H1 (cell line): ENCODE results near the gene NNMT. TPM values are rescaled to one million over a fixed set of nuclear protein-coding genes. Genes with fewer than 3 reads are reported as not detected.

Source experiments
- CTCF ChIA-PET: fragments of 300-600 bp; sonication (Branson Sonifier 250); formaldehyde crosslinking; loops from one replicate; lab custom pipeline; 2021; ENCODE audit not compliant: partially characterized antibody; lab: Charles Lee
- POLR2A ChIA-PET: fragments of 300-600 bp; sonication (Branson Sonifier 250); formaldehyde crosslinking; loops from one replicate; lab custom pipeline; 2021; ENCODE audit warnings: inconsistent platforms; ENCODE audit not compliant: partially characterized antibody; lab: Charles Lee
- DNase-seq, 2 experiments: peaks; one replicate each; pipeline versions ENCODE4 v3.0.0 to v3.0.0-alpha.2; 2010 to 2022; ENCODE audit warnings: low spot score in 2 of 2, low read depth in 1 of 2, mixed read lengths in 1 of 2
- FAIRE-seq: peaks from 2 replicates; lab custom pipeline; 2011; peaks lifted over from hg19 to GRCh38; lab: Jason Lieb, UNC
- H2AFZ ChIP-seq: 2 replicates; pipeline ENCODE4 v1.8.1; 2012; ENCODE audit warnings: low read length, inconsistent platforms
- H2AK5ac ChIP-seq: 2 replicates; pipeline ENCODE4 v1.6.1; 2013; ENCODE audit warnings: low read depth, low read length
- H2BK120ac ChIP-seq: replicated peaks from 2 replicates; pipeline ENCODE3; 2013; ENCODE audit warnings: low read depth, low read length, inconsistent platforms
- H2BK12ac ChIP-seq: 2 replicates; pipeline ENCODE4 v1.6.1; 2013; ENCODE audit warnings: low read depth, low read length
- H2BK15ac ChIP-seq: 2 replicates; pipeline ENCODE4 v1.6.1; 2013; ENCODE audit warnings: low read length
- H2BK20ac ChIP-seq: 2 replicates; pipeline ENCODE4 v1.6.1; 2013; ENCODE audit warnings: low read length
- H2BK5ac ChIP-seq: 2 replicates; pipeline ENCODE4 v1.6.1; 2013; ENCODE audit warnings: low read depth, low read length
- H3K14ac ChIP-seq: 2 replicates; pipeline ENCODE4 v1.6.1; 2013; ENCODE audit warnings: inconsistent platforms; ENCODE audit not compliant: insufficient read length
- H3K18ac ChIP-seq: 2 replicates; pipeline ENCODE4 v1.6.1; 2013; ENCODE audit warnings: low read length; ENCODE audit errors: extremely low read depth
- H3K23ac ChIP-seq: 2 replicates; pipeline ENCODE4 v1.6.1; 2013; ENCODE audit warnings: inconsistent platforms; ENCODE audit not compliant: insufficient read length
- H3K23me2 ChIP-seq: 2 replicates; pipeline ENCODE4 v1.6.1; 2013; ENCODE audit warnings: low read depth, low read length
- H3K27ac ChIP-seq: 2 replicates; pipeline ENCODE4 v1.6.1; 2011; ENCODE audit warnings: low read depth, low read length, inconsistent platforms
- H3K27me3 ChIP-seq, 4 experiments: replicated peaks in 1 of 4; 1 replicate in 1 of 4; 2 replicates in 3 of 4; pipeline versions ENCODE4 v1.6.1 to v1.8.1; 2011 to 2013; ENCODE audit warnings: low read length in 3 of 4, mild to moderate bottlenecking in 3 of 4, inconsistent platforms in 2 of 4, mixed read lengths in 2 of 4, moderate library complexity in 1 of 4; ENCODE audit not compliant: control insufficient read depth in 3 of 4, insufficient read depth in 3 of 4; ENCODE audit errors: extremely low read depth in 1 of 4
- H3K36me3 ChIP-seq, 4 experiments: 2 replicates each; pipeline versions ENCODE4 v1.6.1 to v1.8.1; 2011 to 2013; ENCODE audit warnings: mild to moderate bottlenecking in 4 of 4, low read length in 3 of 4, moderate library complexity in 2 of 4, control low read depth in 1 of 4, inconsistent platforms in 1 of 4; ENCODE audit not compliant: insufficient read depth in 4 of 4, control insufficient read depth in 2 of 4
- H3K4ac ChIP-seq: replicated peaks from 2 replicates; pipeline ENCODE3; 2013; ENCODE audit warnings: low read length, low read depth, mixed read lengths, inconsistent platforms; ENCODE audit not compliant: insufficient read length
- H3K4me1 ChIP-seq, 4 experiments: replicated peaks in 1 of 4; 1 replicate in 1 of 4; 2 replicates in 3 of 4; pipeline versions ENCODE4 v1.6.1 to v1.8.1; 2011 to 2013; ENCODE audit warnings: low read length in 3 of 4, inconsistent platforms in 2 of 4, mixed read lengths in 1 of 4; ENCODE audit not compliant: insufficient read depth in 4 of 4, control insufficient read depth in 3 of 4
- H3K4me2 ChIP-seq, 2 experiments: 2 replicates each; pipeline versions ENCODE4 v1.6.1 to v1.8.1; 2011 to 2013; ENCODE audit warnings: low read depth in 2 of 2, low read length in 2 of 2, control low read depth in 1 of 2, inconsistent platforms in 1 of 2, mild to moderate bottlenecking in 1 of 2; ENCODE audit not compliant: insufficient read depth in 1 of 2
- H3K4me3 ChIP-seq, 4 experiments: fragments of 200-600, 300-600 bp in 1 of 4; sonication (generic), shearing (Covaris generic), sonication (Bioruptor Twin) in 1 of 4; 2 replicates each; pipeline versions ENCODE4 v1.5.1 to v1.8.1; 2011 to 2016; ENCODE audit warnings: low read length in 4 of 4, low read depth in 3 of 4, control low read depth in 2 of 4, inconsistent platforms in 2 of 4, mild to moderate bottlenecking in 2 of 4, mixed read lengths in 1 of 4, moderate library complexity in 1 of 4; ENCODE audit not compliant: insufficient read depth in 2 of 4; ENCODE audit errors: extremely low read depth in 1 of 4
- H3K56ac ChIP-seq: replicated peaks from 2 replicates; pipeline ENCODE3; 2013; ENCODE audit warnings: low read depth, mild to moderate bottlenecking, mixed read lengths, low read length, inconsistent platforms; ENCODE audit not compliant: insufficient read length
- H3K79me1 ChIP-seq: 2 replicates; pipeline ENCODE4 v1.6.1; 2013; ENCODE audit warnings: low read depth, low read length, control low read depth
- H3K79me2 ChIP-seq, 2 experiments: 2 replicates each; pipeline versions ENCODE4 v1.6.1 to v1.8.1; 2012 to 2013; ENCODE audit warnings: low read length in 2 of 2, mild to moderate bottlenecking in 2 of 2, inconsistent platforms in 1 of 2; ENCODE audit not compliant: insufficient read depth in 2 of 2, control insufficient read depth in 1 of 2
- H3K9ac ChIP-seq, 4 experiments: replicated peaks in 1 of 4; 1 replicate in 1 of 4; 2 replicates in 3 of 4; pipeline versions ENCODE4 v1.6.1 to v1.8.1; 2011 to 2013; ENCODE audit warnings: low read depth in 3 of 4, low read length in 3 of 4, control low read depth in 2 of 4, mild to moderate bottlenecking in 2 of 4, moderate library complexity in 2 of 4, inconsistent platforms in 1 of 4; ENCODE audit errors: extremely low read depth in 1 of 4
- H3K9me3 ChIP-seq, 2 experiments: 2 replicates each; pipeline versions ENCODE4 v1.6.1 to v1.8.1; 2012 to 2013; ENCODE audit warnings: mild to moderate bottlenecking in 2 of 2, moderate library complexity in 2 of 2, control low read depth in 1 of 2, inconsistent platforms in 1 of 2, low read depth in 1 of 2, low read length in 1 of 2, mixed read lengths in 1 of 2; ENCODE audit not compliant: insufficient read depth in 2 of 2
- H4K20me1 ChIP-seq, 2 experiments: replicated peaks in 1 of 2; 2 replicates each; pipeline versions ENCODE3 to v1.8.1; 2011 to 2013; ENCODE audit warnings: inconsistent platforms in 2 of 2, low read length in 2 of 2, mild to moderate bottlenecking in 1 of 2; ENCODE audit not compliant: insufficient read depth in 2 of 2, control insufficient read depth in 1 of 2
- H4K5ac ChIP-seq: 2 replicates; pipeline ENCODE4 v1.6.1; 2013; ENCODE audit warnings: low read length, low read depth, mixed read lengths, inconsistent platforms; ENCODE audit not compliant: insufficient read length
- H4K8ac ChIP-seq: 2 replicates; pipeline ENCODE4 v1.8.0; 2013; ENCODE audit warnings: mild to moderate bottlenecking, moderate library complexity, low read length, inconsistent platforms; ENCODE audit not compliant: insufficient read depth; ENCODE audit errors: extremely low read depth
- H4K91ac ChIP-seq: replicated peaks from 2 replicates; pipeline ENCODE3; 2013; ENCODE audit warnings: low read length, mixed read lengths, inconsistent platforms; ENCODE audit not compliant: insufficient read length
- ASH2L ChIP-seq: fragments of 200-600, 300-600 bp; sonication (generic); IDR thresholded peaks from one replicate; pipeline ENCODE4 v1.7.1; 2017; ENCODE audit warnings: low read length
- BACH1 ChIP-seq: IDR thresholded peaks from 2 replicates; pipeline ENCODE4 v1.6.1; 2012; ENCODE audit warnings: low read length, improper control_type of control experiment
- CTCF ChIP-seq, 3 experiments: IDR thresholded peaks; 1 replicate in 2 of 3; 2 replicates in 1 of 3; pipeline versions ENCODE4 v1.5.1 to v1.6.1; 2011; ENCODE audit warnings: low read length in 3 of 3, mild to moderate bottlenecking in 3 of 3, inconsistent platforms in 2 of 3, low read depth in 1 of 3, moderate library complexity in 1 of 3; ENCODE audit not compliant: insufficient read depth in 1 of 3; ENCODE audit errors: control extremely low read depth in 1 of 3
- E2F6 ChIP-seq: IDR thresholded peaks from 2 replicates; pipeline ENCODE4 v1.6.1; 2012; ENCODE audit warnings: inconsistent platforms
- FOSL1 ChIP-seq: IDR thresholded peaks from 2 replicates; pipeline ENCODE4 v1.6.1; 2011; ENCODE audit warnings: mild to moderate bottlenecking, low read depth, low read length, moderate library complexity; ENCODE audit not compliant: insufficient read depth
- NANOG ChIP-seq: IDR thresholded peaks from 2 replicates; pipeline ENCODE4 v1.6.1; 2011; ENCODE audit warnings: low read length, low read depth, mild to moderate bottlenecking, inconsistent platforms; ENCODE audit not compliant: insufficient read depth, poor library complexity, severe bottlenecking
- SP4 ChIP-seq: IDR thresholded peaks from 2 replicates; pipeline ENCODE4 v1.6.1; 2012; ENCODE audit warnings: low read length, inconsistent platforms
- TBP ChIP-seq: IDR thresholded peaks from 2 replicates; pipeline ENCODE4 v1.6.1; 2011; ENCODE audit warnings: low read depth, low read length, improper control_type of control experiment
- ZNF274 ChIP-seq: IDR thresholded peaks from 2 replicates; pipeline ENCODE4 v1.7.0; 2012; ENCODE audit warnings: low read length, borderline replicate concordance; ENCODE audit errors: extremely low read depth
- WGBS, 2 experiments: shearing (Covaris generic) in 1 of 2; methylation state at CpG; one replicate each; pipeline versions ENCODE4 v1.1.6 to v1.1.7; 2013 to 2015; ENCODE audit warnings: low lambda C conversion rate in 2 of 2, mixed read lengths in 2 of 2, inconsistent platforms in 1 of 2, low coverage in 1 of 2, missing lambda C conversion rate in 1 of 2; ENCODE audit not compliant: insufficient replicate concordance in 2 of 2, insufficient coverage in 1 of 2, insufficient read length in 1 of 2; ENCODE audit errors: extremely low coverage in 1 of 2, missing lambda C conversion rate in 1 of 2; 5-methylcytosine and 5-hydroxymethylcytosine counted together
- polyA plus RNA-seq, 7 experiments: library from polyadenylated mRNA; depleted of rRNA in 3 of 7; stranded (reverse) in 5 of 7; unstranded in 2 of 7; fragments of >200 nt in 5 of 7; fragments of 200-250 nt in 2 of 7; gene quantifications; 1 replicate in 5 of 7; 2 replicates in 1 of 7; 4 replicates in 1 of 7; pipeline versions ENCODE4 v1.2.1 to v1.2.3, GENCODE V29; 2011 to 2013; ENCODE audit warnings: missing spikeins in 2 of 7, mixed read lengths in 2 of 7
- total RNA-seq: library from RNA; stranded (reverse); fragmentation: NEBNext Ultra II Directional; extraction: Animal tissue kit (Norgen Biotek cat#: 25700); gene quantifications from 2 replicates; pipeline ENCODE4 v1.2.1, GENCODE V29; 2021

NNMT gene
- total and polyA plus RNA-seq, 2 of the 8 experiments (the other 6 are each of a cell fraction or from before 2014, with no cell fraction given), result not detected

GRCh38 chr11:114307524-114308203 lies 11.5 kb downstream of the NNMT start:
- 79% methylated on average over 9 of the region's 9 CpGs; no CpG with 5 or more reads in 1 of the 2 experiments for WGBS, 2 experiments
- no peak overlapping the region for H2BK5ac ChIP-seq
- no peak overlapping the region for H2AK5ac ChIP-seq
- no peaks in the 10 kb centered on the region for H4K20me1 ChIP-seq
- no peak overlapping the region for H3K4me3 ChIP-seq
- no peak overlapping the region for H3K4ac ChIP-seq
- H2BK20ac ChIP-seq, result no peak overlapping the region
- H3K14ac ChIP-seq, result no peak overlapping the region
- no peak overlapping the region for H3K18ac ChIP-seq
- no peak overlapping the region for H4K91ac ChIP-seq
- H3K79me2 ChIP-seq, result no peaks in the 10 kb centered on the region
- no peaks in the 10 kb centered on the region; a peak in 1 of 4 replicates for H3K9me3 ChIP-seq
- H3K4me1 ChIP-seq, result peaks cover 0 to 3% (median 1%) of the 10 kb centered on the region in 4 experiments; a peak in 2 of 7 replicates
- no peak overlapping the region for H2BK12ac ChIP-seq
- H3K27me3 ChIP-seq, result no peaks in the 10 kb centered on the region
- CTCF ChIA-PET, result interaction anchor here (1.5 to 1.9 kb wide), 3 partner anchors 9 to 29 kb away, joined by 5 to 8 read pairs (median 7); no protein-coding TSS in a partner anchor
- no peaks in the 10 kb centered on the region for H3K79me1 ChIP-seq
- H4K5ac ChIP-seq, result no peak overlapping the region
- POLR2A ChIA-PET, result interaction anchor here (0.6 kb wide), 1 partner anchor 1676 kb away, joined by 3 read pairs; no protein-coding TSS in a partner anchor
- H3K4me2 ChIP-seq, result no peak overlapping the region
- no peak overlapping the region for H4K8ac ChIP-seq
- H3K23ac ChIP-seq, result no peak overlapping the region
- H3K36me3 ChIP-seq, result no peaks in the 10 kb centered on the region
- H3K23me2 ChIP-seq, result no peaks in the 10 kb centered on the region
- no peak overlapping the region for H3K56ac ChIP-seq
- H3K9ac ChIP-seq, result no peak overlapping the region
- no peak for FAIRE-seq
- DNase-seq, result no peak
- H2AFZ ChIP-seq, result no peak overlapping the region
- H3K27ac ChIP-seq, result no peak overlapping the region
- H2BK120ac ChIP-seq, result no peak overlapping the region
- H2BK15ac ChIP-seq, result no peak overlapping the region
- TF ChIP-seq ZNF274, result no peak
- no peak for TF ChIP-seq FOSL1
- TF ChIP-seq NANOG, result no peak
- no peak for TF ChIP-seq E2F6
- no peak for TF ChIP-seq CTCF (IDR thresholded peaks at IDR 0.05; ENCODE audit: control extremely low read depth in 1 of 3, insufficient read depth in 1 of 3, low read depth in 1 of 3, low read length in 3 of 3)
- no peak for TF ChIP-seq BACH1
- TF ChIP-seq SP4, result no peak
- no peak for TF ChIP-seq TBP
- TF ChIP-seq ASH2L, result no peak
